HG02943 (cell line): ENCODE measurements around the gene ARMC6.
"Not testable (repeated sequence)": the region's sequence is repeated elsewhere in the genome, so short reads cannot be mapped to it uniquely, and the experiment has no call there.

Experiments
- ATAC-seq: cut with Tn5 transposase; IDR thresholded peaks from one replicate; pipeline ENCODE4 v1.9.1; 2021; ENCODE audit warnings: mild to moderate bottlenecking, low read depth, moderate library complexity; ENCODE audit not compliant: unreplicated experiment

Gene ARMC6

GRCh38 chr19:19103167-19103566 is 69.8 kb downstream of the ARMC6 start:
- no peak for ATAC-seq

- no peak for ATAC-seq
Measured at GRCh38 chr19:19105365-19106055, 72.1 kb downstream of the ARMC6 start.

- ATAC-seq, result no peak
Measured at GRCh38 chr19:19106056-19106551, 72.7 kb downstream of the ARMC6 start.

GRCh38 chr19:19106938-19107337 is 73.5 kb downstream of the ARMC6 start:
- not testable (repeated sequence) for ATAC-seq

- ATAC-seq, result no peak
Measured at GRCh38 chr19:19107654-19108053, 74.3 kb downstream of the ARMC6 start.
